HG03457 (cell line): ENCODE data around the gene ADGRA1.
"Not testable (repeated sequence)": the region's sequence is repeated elsewhere in the genome, so short reads cannot be mapped to it uniquely, and the experiment has no call there.

ENCODE experiments used
- ATAC-seq: cut with Tn5 transposase; IDR thresholded peaks from one replicate; pipeline ENCODE4 v1.9.1; 2021; ENCODE audit warnings: moderate number of reproducible peaks; ENCODE audit not compliant: unreplicated experiment

ADGRA1 gene

DNA sequence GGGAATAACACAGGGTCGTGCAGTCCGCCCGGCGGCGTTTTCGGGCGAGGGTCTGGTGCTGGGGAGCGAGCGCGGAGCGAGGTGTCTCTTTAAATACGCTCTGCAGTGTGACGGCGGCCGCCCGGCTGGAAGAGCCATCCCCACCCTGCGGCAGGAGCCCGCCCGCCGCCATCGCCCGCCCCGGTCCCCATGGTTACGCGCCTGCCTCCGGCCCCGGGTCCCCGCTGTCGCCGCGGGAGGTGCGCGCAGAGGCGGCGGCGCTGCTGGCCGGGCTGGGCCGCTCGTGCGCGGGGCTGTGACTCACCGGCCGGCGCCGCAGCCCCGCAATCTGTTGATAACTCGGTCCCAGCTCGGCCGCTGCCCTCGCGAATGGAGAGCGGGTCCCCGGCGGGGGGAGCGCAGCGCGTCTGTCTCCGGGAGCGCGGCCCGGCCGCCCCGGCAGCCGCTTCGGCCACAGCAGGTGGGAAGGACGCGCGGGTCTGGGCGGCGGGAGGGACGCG, at the start of gene ADGRA1:
Gene ADGRA1, plus strand, starts transcription at position 246 of the 500 bp plus-strand sequence. CDS start 986 bp downstream, outside the sequence.
- ATAC-seq = no peak

- ATAC-seq = no peak
Observed at GRCh38 chr10:133038036-133038823, 49.5 kb upstream of the ADGRA1 start.

DNA sequence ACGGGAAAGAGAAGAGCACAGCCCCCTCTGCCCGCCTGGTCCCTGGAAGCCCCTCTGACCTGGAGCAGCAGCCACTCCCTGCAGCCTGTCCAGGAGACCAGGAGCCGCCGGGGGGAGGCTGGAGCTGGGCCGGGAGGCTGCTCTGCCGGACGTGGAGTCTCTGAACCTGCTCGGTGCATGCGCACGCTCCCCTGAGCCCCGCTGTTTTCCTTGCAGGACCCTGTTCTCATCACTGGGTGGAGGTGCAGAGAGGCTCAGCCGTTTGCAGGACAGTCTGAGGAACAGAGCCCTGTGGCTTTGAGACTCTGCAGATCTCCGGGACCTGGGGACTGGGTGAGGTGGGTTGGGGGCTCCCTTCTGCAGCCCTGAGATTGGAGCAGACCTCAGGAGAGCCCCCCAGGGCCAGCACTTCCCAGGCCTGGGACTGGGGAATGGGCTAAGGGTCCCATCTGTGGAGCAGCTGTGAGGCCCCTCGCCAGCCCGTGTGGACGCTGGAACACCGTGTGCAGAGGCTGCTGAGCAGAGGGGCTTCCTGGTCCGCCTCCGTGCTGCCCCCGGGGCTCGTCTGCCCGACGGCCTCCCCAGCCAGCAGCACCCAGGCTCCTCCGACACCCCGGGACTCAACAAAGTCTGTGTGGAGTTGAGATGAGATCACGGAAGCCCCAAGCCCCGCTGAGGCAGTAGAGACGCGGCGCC, 48.5 kb upstream of the ADGRA1 start:
- no peak for ATAC-seq

GRCh38 chr10:133039803-133040165, 47.9 kb upstream of the ADGRA1 start:
- no peak for ATAC-seq

DNA sequence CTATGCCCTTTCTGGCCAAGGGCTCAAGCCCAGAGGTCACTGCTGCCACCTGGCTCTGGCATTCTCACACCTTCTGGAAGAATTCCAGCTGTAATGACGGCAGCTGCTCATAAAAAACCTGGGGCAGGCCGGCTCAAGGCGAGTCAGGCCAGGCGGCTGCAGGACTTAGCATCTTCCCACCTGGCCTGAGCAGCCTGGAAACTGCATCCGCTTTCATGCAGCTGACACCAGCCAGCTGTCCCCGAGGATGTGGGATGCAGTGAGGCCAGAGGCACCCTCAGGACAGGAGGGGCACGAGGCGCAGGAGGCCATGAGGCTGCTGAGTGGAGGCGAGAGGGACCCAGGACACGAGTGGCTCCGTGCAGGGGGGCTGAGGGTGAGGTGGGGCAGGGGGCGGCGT, 47.5 kb upstream of the ADGRA1 start:
- ATAC-seq = no peak

DNA sequence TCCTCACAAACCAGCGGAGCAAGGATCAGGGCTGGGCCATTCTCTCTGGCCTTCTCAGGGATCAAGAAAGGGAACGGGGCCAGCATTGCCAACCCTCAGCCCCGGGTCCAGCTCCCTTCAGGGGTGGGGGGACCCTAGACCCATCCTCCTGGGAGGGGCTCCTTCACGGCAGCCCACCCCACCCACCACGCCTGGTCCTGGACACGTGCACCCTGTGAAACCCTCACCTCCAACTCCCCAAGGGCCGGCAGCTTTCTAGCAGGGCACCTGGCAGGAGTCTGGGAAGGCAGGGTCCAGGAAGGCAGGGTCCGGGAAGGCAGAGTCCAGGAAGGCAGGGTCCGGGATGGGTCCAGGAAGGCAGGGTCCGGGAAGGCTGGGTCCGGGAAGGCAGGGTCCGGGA, 46.6 kb upstream of the ADGRA1 start:
- no peak for ATAC-seq

- no peak for ATAC-seq
Observed at GRCh38 chr10:133042061-133042460, 45.7 kb upstream of the ADGRA1 start.

- ATAC-seq = no peak
Observed at GRCh38 chr10:133042816-133043215, 44.9 kb upstream of the ADGRA1 start.

- no peak for ATAC-seq
Observed at GRCh38 chr10:133043541-133044225, 44.0 kb upstream of the ADGRA1 start.

GRCh38 chr10:133044401-133044811, 43.3 kb upstream of the ADGRA1 start:
- ATAC-seq = no peak

DNA sequence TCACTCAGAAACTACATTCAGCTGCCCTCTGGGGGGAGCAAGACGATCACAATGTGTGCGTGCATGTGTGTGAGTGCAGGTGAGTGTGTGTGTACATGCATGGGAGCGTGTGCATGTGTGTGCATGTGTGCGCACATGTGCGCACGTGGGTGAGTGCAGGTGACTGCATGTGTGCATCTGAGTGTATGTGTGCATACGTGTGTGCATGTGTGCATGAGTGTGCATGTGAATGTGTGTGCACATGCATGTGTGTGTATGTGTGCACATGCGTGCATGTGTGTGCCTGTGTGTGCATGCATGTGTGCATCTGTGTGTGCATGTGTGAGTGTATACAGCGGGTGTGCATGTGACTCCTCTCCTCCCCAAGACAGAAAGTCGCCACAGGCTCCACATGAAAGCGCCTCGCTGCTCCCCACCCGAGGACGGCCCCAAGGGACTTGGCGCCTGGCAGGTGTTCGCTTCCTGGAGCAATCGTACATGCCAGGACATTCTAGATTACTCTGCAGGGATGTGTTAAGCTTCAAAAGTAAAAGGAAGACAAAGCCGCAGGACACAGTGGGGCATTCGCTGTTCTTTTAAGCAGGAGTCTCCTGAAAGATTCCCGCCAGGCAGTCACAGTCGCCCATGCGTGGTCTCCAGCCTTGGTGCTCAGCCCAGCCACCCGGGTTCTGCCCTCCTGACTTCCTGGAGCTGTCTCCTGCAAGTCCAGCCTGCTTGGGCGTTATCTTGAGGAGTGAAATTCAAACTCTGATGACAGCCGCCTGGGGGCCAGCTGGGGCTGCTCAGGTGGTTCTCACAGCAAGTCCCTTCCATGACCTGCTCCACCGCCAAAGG, 42.0 kb upstream of the ADGRA1 start:
- ATAC-seq = no peak

GRCh38 chr10:133046390-133046765, 41.3 kb upstream of the ADGRA1 start:
- ATAC-seq = no peak

- no peak for ATAC-seq
Observed at GRCh38 chr10:133047526-133048123, 40.1 kb upstream of the ADGRA1 start.

- ATAC-seq = no peak
Observed at GRCh38 chr10:133048266-133048665, 39.5 kb upstream of the ADGRA1 start.

DNA sequence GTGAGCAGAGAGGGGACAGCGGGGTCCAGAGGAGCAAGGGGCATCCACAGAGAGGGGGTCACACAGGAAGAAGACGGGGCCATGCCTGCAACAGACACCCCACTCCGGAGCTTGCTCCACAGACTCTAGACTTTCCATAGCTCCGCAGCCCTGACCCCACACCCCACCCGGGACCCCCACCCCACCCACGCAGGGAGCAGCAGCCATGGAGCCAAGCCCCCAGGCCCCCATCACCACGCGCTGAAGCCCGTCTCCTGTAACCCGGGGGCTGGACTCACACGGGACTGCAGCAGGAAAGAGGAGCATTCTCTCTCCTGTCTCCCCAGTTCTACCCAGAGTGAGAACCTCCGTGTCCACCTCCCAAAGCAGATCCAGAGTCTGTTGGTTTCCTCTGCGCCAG, 38.8 kb upstream of the ADGRA1 start:
- no peak for ATAC-seq

DNA sequence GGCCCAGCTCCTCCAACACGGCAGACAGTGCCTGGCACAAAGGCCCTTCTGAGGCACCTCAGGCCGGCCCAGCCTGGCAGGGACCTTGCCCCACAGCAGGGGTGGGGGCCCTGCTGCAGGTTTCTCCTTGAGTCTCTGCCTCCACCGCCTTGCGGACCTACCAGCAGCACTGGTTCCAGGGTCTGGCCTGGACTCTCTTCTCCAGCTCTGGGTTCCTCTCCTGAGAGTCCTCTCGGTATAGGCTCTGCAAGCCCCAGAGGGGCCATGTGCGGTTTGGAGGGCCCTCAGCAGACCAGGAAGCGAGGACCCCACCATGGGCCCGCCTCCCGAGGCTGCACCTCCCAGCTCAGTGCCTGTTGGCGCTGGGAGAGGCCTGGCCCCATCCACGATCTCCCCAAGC, 38.1 kb upstream of the ADGRA1 start:
- no peak for ATAC-seq

DNA sequence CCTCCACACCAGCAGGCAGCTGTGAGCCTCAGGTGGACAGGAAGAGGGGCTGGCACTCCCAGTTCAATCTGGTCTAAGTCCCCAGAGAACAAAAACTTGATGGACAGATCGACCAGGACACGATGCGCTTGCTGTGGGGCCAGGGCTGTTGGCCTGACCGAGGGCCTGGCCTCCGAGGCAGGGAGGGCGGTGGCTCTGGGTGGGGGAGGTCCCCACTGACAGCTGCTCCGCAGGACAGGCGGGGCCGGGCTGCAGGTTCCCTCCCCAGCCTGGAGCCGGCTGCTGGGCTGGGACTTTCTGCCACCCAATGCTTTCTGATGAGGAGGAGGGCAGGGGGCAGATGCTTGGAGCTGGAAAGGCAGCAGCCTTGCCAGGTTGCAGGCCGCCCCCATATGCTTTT, 37.4 kb upstream of the ADGRA1 start:
- no peak for ATAC-seq

GRCh38 chr10:133052076-133052475, 35.6 kb upstream of the ADGRA1 start:
- ATAC-seq = no peak

DNA sequence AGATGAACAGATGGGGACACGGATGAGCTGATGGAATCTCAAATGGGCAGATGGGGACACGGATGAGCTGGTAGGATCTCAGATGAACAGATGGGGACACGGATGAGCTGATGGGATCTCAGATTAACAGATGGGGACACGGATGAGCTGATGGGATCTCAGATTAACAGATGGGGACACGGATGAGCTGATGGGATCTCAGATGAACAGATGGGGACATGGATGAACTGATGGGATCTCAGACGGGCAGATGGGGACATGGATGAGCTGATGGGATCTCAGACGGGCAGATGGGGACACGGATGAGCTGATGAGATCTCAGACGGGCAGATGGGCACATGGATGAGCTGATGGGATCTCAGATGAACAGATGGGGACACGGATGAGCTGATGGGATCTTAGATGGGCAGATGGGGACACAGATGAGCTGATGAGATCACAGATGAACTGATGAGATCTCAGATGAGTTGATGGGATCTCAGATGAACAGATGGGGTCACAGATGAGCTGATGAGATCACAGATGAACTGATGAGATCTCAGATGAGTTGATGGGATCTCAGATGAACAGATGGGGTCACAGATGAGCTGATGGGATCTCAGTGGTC, 34.1 kb upstream of the ADGRA1 start:
- ATAC-seq = not testable (repeated sequence)

DNA sequence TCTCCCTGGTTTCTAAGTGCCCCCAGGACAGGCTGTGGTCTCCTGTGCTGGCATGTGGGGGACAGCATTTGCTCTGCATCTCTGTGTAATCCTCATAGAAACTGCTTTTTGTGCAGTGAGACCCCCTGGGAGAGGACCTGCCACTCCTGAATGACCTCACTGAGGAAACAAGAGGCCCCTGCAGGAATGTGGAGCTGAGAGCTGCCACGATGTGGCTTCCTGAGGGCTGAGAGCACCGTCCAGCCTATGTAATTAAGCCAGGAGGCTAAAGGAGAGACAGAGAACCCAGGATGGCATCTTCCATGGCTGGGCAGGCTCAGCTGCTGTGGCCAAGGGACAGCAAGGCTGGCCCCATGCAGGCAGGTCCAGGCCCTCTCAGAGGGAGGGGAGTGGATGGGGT, 32.3 kb upstream of the ADGRA1 start:
- no peak for ATAC-seq
